Measurements from ENCODE around the gene CFAP97. TPM values are rescaled to one million over a fixed set of nuclear protein-coding genes. Genes with fewer than 3 reads are reported as not detected.

Gene CFAP97
- total RNA-seq, 1 donor from 2014 or later: 54.0 TPM

DNA sequence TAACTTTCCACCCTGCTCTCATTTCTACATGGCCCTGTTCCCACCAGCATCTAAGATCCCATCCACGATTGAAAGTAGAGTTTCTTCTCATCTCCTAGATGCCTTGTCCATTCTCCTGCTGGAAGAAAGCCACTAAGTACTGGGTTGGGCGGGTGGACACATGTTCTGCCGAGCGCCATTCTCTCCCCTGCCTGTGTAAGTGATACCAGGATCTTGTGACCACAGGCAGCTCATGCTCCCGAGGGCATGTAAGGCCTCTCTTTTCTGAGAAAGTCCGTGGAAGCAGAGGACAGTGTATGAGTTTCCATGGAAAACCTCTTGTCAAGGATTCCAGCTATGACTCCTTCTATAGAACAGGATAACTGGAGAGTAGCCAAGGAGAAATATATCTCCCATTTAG, 64.1 kb downstream of the CFAP97 start:
- no peak overlapping the region for H3K4me3 Mint-ChIP-seq (ENCODE audit: unreplicated experiment)
- no peak overlapping the region for H3K27ac Mint-ChIP-seq (ENCODE audit: unreplicated experiment)
- H3K4me1 Mint-ChIP-seq (ENCODE audit: unreplicated experiment): peaks cover 16% of the 10 kb centered on the region
- no peaks in the 10 kb centered on the region for H3K9me3 Mint-ChIP-seq (ENCODE audit: unreplicated experiment)
- TF ChIP-seq CTCF (IDR thresholded peaks at IDR 0.05): no peak
- DNase-seq (ENCODE audit: extremely low spot score, unreplicated experiment): no peak
- H3K36me3 Mint-ChIP-seq (ENCODE audit: unreplicated experiment): no peaks in the 10 kb centered on the region
- H3K27me3 Mint-ChIP-seq (ENCODE audit: unreplicated experiment): peaks cover 4% of the 10 kb centered on the region

- no peak overlapping the region for H3K27ac Mint-ChIP-seq (ENCODE audit: unreplicated experiment)
- H3K9me3 Mint-ChIP-seq (ENCODE audit: unreplicated experiment): no peaks in the 10 kb centered on the region
- H3K36me3 Mint-ChIP-seq (ENCODE audit: unreplicated experiment): no peaks in the 10 kb centered on the region
- no peak for DNase-seq (ENCODE audit: extremely low spot score, unreplicated experiment)
- H3K4me3 Mint-ChIP-seq (ENCODE audit: unreplicated experiment): no peak overlapping the region
- peaks cover 4% of the 10 kb centered on the region for H3K27me3 Mint-ChIP-seq (ENCODE audit: unreplicated experiment)
- peaks cover 4% of the 10 kb centered on the region for H3K4me1 Mint-ChIP-seq (ENCODE audit: unreplicated experiment)
- no peak for TF ChIP-seq CTCF (IDR thresholded peaks at IDR 0.05)
Measured at GRCh38 chr4:185138161-185138560, 65.6 kb downstream of the CFAP97 start.

- no peak for DNase-seq (ENCODE audit: extremely low spot score, unreplicated experiment)
- no peak for TF ChIP-seq CTCF (IDR thresholded peaks at IDR 0.05)
- peaks cover 4% of the 10 kb centered on the region for H3K27me3 Mint-ChIP-seq (ENCODE audit: unreplicated experiment)
- no peaks in the 10 kb centered on the region for H3K36me3 Mint-ChIP-seq (ENCODE audit: unreplicated experiment)
- H3K27ac Mint-ChIP-seq (ENCODE audit: unreplicated experiment): no peak overlapping the region
- no peaks in the 10 kb centered on the region for H3K9me3 Mint-ChIP-seq (ENCODE audit: unreplicated experiment)
- no peak overlapping the region for H3K4me3 Mint-ChIP-seq (ENCODE audit: unreplicated experiment)
- peaks cover 2% of the 10 kb centered on the region for H3K4me1 Mint-ChIP-seq (ENCODE audit: unreplicated experiment)
Measured at GRCh38 chr4:185137233-185137925, 66.4 kb downstream of the CFAP97 start.

DNA sequence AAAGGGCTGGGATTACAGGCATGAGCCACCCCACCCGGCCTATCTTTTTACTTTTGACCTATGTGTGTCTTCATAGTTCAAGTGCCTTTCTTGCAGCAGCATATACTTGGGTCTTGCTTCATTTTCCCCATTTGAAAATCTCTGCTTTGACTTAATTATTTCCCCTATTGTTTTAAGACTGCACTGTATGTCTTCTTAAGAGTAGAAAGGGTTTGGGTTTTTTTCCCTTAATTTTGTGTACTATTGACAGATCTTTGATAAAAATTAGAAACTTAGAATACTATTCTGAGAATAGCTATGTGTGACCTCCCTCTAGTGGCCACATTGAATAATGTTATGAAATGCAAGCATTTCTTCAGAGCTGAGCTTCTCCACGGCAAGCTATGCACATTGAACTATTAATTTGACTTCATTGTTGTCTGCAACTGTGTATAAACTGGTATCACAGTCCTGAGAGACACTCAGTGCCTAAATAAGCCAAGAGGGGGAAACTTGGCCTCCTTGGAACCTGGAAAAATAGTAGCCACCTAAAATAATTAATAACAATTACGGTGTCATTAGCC, 69.4 kb downstream of the CFAP97 start:
- Mint-ChIP-seq H3K27ac (ENCODE audit: unreplicated experiment) (no peak overlapping the region), H3K4me1 (ENCODE audit: unreplicated experiment) (no peaks in the 10 kb centered on the region), H3K4me3 (ENCODE audit: unreplicated experiment) (no peak overlapping the region), H3K9me3 (ENCODE audit: unreplicated experiment) (no peaks in the 10 kb centered on the region), H3K27me3 (ENCODE audit: unreplicated experiment) (peaks cover 4% of the 10 kb centered on the region), H3K36me3 (ENCODE audit: unreplicated experiment) (no peaks in the 10 kb centered on the region)
- DNase-seq (ENCODE audit: extremely low spot score, unreplicated experiment): no peak
- peak; percentile 78 for TF ChIP-seq CTCF (IDR thresholded peaks at IDR 0.05)

GRCh38 chr4:185128272-185129119, 75.3 kb downstream of the CFAP97 start:
- peak overlapping the region; percentile 77 for H3K4me3 Mint-ChIP-seq (ENCODE audit: unreplicated experiment)
- peaks cover 7% of the 10 kb centered on the region for H3K4me1 Mint-ChIP-seq (ENCODE audit: unreplicated experiment)
- no peak for DNase-seq (ENCODE audit: extremely low spot score, unreplicated experiment)
- TF ChIP-seq CTCF (IDR thresholded peaks at IDR 0.05): peak; percentile 23
- H3K9me3 Mint-ChIP-seq (ENCODE audit: unreplicated experiment): no peaks in the 10 kb centered on the region
- H3K27ac Mint-ChIP-seq (ENCODE audit: unreplicated experiment): no peak overlapping the region
- H3K27me3 Mint-ChIP-seq (ENCODE audit: unreplicated experiment): peaks cover 15% of the 10 kb centered on the region
- H3K36me3 Mint-ChIP-seq (ENCODE audit: unreplicated experiment): no peaks in the 10 kb centered on the region

All from osteocyte (in vitro differentiated cells).